ENCODE measurements around the gene ZNF740.

GRCh38 chr12:53184828-53185227, 4.3 kb downstream of the ZNF740 start:
- TF ChIP-seq CTCF (IDR thresholded peaks at IDR 0.05) (no peak), POLR2A (IDR thresholded peaks at IDR 0.05) (no peak)

Measured in esophagus squamous epithelium (tissue), 4 donors.